Central memory CD8-positive, alpha-beta T cell (primary cell): Measurements from ENCODE around the gene SEZ6L.

Experiments used
- ATAC-seq: fragments of 150-1000 bp; cut with Tn5 transposase; replicated peaks from 2 replicates; pipeline ENCODE4 v1.10.0; 2022; ENCODE audit warnings: mild to moderate bottlenecking, moderate FRiP score, moderate number of reproducible peaks; ENCODE audit not compliant: poor library complexity, severe bottlenecking; ENCODE audit errors: extremely low read depth
- DNase-seq, 2 donors: peaks; one replicate each; pipeline ENCODE4 v3.0.0; 2021; ENCODE audit warnings: low spot score in 2 of 2
- H3K27ac Mint-ChIP-seq: one replicate; pipeline ENCODE4 v1.8.0; 2022; ENCODE audit warnings: low read depth, mild to moderate bottlenecking, moderate library complexity, mixed read lengths
- H3K27me3 Mint-ChIP-seq: one replicate; pipeline ENCODE4 v1.8.0; 2022; ENCODE audit warnings: mixed read lengths
- H3K36me3 Mint-ChIP-seq: one replicate; pipeline ENCODE4 v1.8.0; 2022; ENCODE audit warnings: mild to moderate bottlenecking, moderate library complexity, mixed read lengths; ENCODE audit not compliant: insufficient read depth
- H3K4me1 Mint-ChIP-seq: one replicate; pipeline ENCODE4 v1.8.0; 2022; ENCODE audit warnings: mixed read lengths
- H3K4me3 Mint-ChIP-seq: one replicate; pipeline ENCODE4 v1.8.0; 2022; ENCODE audit warnings: mild to moderate bottlenecking, moderate library complexity, mixed read lengths
- H3K9me3 Mint-ChIP-seq: one replicate; pipeline ENCODE4 v1.8.0; 2022; ENCODE audit warnings: mixed read lengths

The SEZ6L gene

DNA sequence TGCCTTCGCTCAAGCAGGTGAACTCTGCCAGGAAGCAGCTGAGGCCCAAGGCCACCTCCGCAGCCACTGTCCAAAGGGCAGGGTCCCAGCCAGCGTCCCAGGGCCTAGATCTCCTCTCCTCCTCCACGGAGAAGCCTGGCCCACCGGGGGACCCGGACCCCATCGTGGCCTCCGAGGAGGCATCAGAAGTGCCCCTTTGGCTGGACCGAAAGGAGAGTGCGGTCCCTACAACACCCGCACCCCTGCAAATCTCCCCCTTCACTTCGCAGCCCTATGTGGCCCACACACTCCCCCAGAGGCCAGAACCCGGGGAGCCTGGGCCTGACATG, 123.4 kb downstream of the SEZ6L start:
- peaks cover 2% of the 10 kb centered on the region for H3K36me3 Mint-ChIP-seq
- no peak overlapping the region for H3K4me3 Mint-ChIP-seq
- H3K27ac Mint-ChIP-seq: no peak overlapping the region
- no peak for DNase-seq
- H3K4me1 Mint-ChIP-seq: peaks cover 9% of the 10 kb centered on the region
- peaks cover 9% of the 10 kb centered on the region for H3K27me3 Mint-ChIP-seq
- H3K9me3 Mint-ChIP-seq: no peaks in the 10 kb centered on the region
- no peak for ATAC-seq

DNA sequence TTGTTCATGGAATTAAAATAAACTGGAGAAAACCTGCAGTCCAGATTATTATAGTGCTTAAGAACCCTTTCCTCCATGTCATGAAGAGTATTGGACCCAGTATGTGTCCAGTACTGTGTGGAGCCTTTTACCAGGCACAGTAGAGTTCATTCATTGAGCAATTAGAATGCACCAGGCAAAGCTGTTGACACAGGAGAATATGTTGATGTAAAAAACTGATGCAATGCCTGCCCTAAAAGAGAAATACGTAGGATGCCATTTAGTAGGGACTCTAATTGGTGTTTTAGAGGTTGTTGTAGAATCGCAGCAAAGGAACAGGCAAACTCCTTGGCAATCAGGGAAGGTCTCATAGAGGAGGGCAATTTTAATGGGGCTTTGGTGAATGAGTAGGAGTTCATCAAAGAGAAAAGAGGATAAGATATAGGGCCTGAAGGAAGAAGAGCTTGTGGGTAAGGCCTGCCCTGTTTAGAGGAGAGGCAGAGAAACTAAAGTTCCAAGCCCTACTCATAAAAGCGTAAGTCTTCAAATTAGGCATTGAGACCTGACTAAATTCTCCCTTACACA, 126.4 kb downstream of the SEZ6L start:
- Mint-ChIP-seq H3K36me3 (peaks cover 2% of the 10 kb centered on the region), H3K4me3 (no peak overlapping the region), H3K27ac (no peak overlapping the region), H3K9me3 (no peaks in the 10 kb centered on the region), H3K27me3 (no peaks in the 10 kb centered on the region), H3K4me1 (peaks cover 9% of the 10 kb centered on the region)
- ATAC-seq (no peak), DNase-seq (no peak)

DNA sequence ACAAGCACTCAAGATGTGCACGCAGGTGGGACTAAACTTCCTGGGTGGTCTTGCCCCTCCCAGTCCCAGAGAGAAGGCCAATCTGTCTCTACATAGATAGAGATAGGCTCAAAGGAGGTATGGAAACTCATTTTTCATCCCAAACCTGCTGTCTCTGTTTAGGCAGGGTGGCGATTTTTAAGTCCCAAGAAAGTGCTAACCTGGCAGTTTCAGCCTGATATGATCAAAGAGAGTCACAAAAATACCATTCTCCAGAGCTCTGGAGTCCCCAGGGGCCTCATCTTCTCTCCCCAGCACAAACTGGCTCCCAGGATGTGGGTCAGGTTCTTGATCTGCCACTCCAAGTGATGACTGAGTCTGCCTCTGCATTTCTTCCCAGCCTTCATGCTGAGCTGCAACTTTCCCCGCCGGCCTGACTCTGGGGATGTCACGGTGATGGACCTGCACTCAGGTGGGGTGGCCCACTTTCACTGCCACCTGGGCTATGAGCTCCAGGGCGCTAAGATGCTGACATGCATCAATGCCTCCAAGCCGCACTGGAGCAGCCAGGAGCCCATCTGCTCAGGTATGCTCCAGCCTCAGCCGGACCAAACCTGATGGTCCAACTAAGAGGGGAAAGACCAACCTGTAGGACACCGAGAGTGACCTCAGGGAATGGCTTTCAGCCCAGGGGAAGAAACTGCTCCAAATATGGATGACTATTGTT, 129.5 kb downstream of the SEZ6L start:
- DNase-seq (no peak), ATAC-seq (no peak)
- no peak overlapping the region for H3K4me3 Mint-ChIP-seq
- H3K36me3 Mint-ChIP-seq: peaks cover 2% of the 10 kb centered on the region
- no peaks in the 10 kb centered on the region for H3K9me3 Mint-ChIP-seq
- H3K27me3 Mint-ChIP-seq: peaks cover 23% of the 10 kb centered on the region
- no peak overlapping the region for H3K27ac Mint-ChIP-seq
- peaks cover 9% of the 10 kb centered on the region for H3K4me1 Mint-ChIP-seq

DNA sequence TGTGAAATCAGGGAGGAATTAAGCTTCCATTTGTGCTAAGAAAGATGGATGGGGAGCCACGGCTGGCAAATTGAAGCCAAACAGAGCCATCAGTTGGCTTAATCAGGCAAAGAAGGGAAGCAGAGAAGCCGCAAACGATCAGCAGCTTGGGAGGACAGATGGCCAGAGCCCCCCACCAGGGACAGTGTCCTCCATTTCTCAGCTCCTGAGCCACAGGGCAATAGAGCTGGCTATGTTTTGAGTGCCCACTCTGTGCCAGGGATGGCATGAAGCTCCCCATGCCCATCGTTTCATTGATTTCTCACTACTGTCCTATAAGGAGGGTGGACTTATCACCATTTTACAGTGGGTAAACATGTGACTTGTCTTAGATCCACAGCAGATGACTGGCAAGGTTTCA, 133.5 kb downstream of the SEZ6L start:
- Mint-ChIP-seq H3K27me3 (peaks cover 46% of the 10 kb centered on the region), H3K9me3 (no peaks in the 10 kb centered on the region), H3K27ac (no peak overlapping the region), H3K36me3 (no peaks in the 10 kb centered on the region), H3K4me3 (no peak overlapping the region), H3K4me1 (no peaks in the 10 kb centered on the region)
- no peak for ATAC-seq
- no peak for DNase-seq

- Mint-ChIP-seq H3K36me3 (no peaks in the 10 kb centered on the region), H3K27me3 (peaks cover 53% of the 10 kb centered on the region), H3K27ac (no peak overlapping the region), H3K4me1 (no peaks in the 10 kb centered on the region), H3K4me3 (no peak overlapping the region), H3K9me3 (no peaks in the 10 kb centered on the region)
- ATAC-seq (no peak), DNase-seq (no peak)
Observed at GRCh38 chr22:26303475-26303874, 134.2 kb downstream of the SEZ6L start.

DNA sequence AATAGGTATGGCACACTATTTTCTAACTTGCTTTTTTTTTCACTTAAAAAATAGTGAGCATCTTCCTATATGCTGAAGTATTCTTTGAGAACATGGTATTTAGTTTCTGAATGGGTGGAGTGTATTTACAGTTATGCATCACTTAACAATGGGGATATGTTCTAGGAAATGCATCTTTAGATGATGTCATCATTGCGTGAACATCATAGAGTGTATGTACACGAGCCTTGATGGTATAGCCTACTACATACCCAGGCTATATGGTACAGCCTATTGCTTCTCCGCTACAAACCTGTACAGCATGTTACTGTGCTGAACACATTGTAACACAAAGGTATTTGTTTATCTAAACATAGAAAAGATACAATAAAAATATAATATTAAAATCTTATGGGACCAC, 135.5 kb downstream of the SEZ6L start:
- Mint-ChIP-seq H3K27me3 (peaks cover 64% of the 10 kb centered on the region), H3K27ac (no peak overlapping the region), H3K4me3 (no peak overlapping the region), H3K4me1 (no peaks in the 10 kb centered on the region), H3K36me3 (no peaks in the 10 kb centered on the region), H3K9me3 (no peaks in the 10 kb centered on the region)
- no peak for ATAC-seq
- no peak for DNase-seq

DNA sequence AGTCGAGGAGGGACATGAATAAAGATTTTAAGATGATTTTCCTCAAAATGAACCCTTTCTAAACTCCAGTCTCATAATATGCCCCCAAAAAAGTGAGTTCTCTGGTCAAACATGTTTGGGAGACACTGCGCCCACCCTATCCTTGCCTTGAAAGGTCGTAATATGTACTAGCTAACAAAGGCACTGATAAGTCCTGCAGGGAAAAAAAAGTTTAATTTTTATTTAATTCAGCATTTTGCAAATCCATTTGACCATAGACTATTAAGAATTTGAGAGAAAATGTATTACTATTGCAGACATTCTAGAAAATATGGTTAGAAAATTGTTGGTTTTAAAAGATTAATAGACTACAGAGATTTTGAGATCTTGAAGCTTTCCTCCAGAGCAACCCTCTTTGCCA, 139.2 kb downstream of the SEZ6L start:
- Mint-ChIP-seq H3K9me3 (no peaks in the 10 kb centered on the region), H3K36me3 (peaks cover 1% of the 10 kb centered on the region), H3K4me1 (no peaks in the 10 kb centered on the region), H3K4me3 (no peak overlapping the region), H3K27ac (no peak overlapping the region), H3K27me3 (peaks cover 48% of the 10 kb centered on the region)
- DNase-seq (no peak), ATAC-seq (no peak)

GRCh38 chr22:26310616-26311015, 141.4 kb downstream of the SEZ6L start:
- H3K9me3 Mint-ChIP-seq: no peaks in the 10 kb centered on the region
- H3K27me3 Mint-ChIP-seq: peaks cover 51% of the 10 kb centered on the region
- H3K36me3 Mint-ChIP-seq: peaks cover 1% of the 10 kb centered on the region
- H3K27ac Mint-ChIP-seq: no peak overlapping the region
- H3K4me1 Mint-ChIP-seq: no peaks in the 10 kb centered on the region
- no peak for DNase-seq
- no peak overlapping the region for H3K4me3 Mint-ChIP-seq
- no peak for ATAC-seq

DNA sequence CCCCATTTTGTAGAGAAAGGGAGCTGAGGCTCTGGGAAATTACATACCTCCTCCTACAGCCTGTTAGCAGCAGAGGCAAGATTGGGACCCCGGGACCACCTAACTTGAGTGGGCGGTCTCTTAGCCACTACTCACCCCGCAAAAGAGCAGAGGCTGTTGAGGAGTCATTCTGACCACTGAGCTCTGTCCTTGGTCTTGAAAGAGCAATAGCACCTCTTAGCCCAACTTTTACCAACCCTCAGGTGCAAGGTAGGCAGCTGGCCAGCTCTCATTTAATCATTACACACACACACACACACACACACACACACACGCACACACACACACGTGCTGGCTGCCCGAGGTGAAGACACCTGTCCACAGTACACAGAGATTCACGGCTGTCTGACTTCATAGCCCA, 144.0 kb downstream of the SEZ6L start:
- Mint-ChIP-seq H3K4me3 (no peak overlapping the region), H3K9me3 (no peaks in the 10 kb centered on the region), H3K27me3 (peaks cover 46% of the 10 kb centered on the region), H3K36me3 (peaks cover 1% of the 10 kb centered on the region), H3K4me1 (no peaks in the 10 kb centered on the region), H3K27ac (no peak overlapping the region)
- ATAC-seq: no peak
- no peak for DNase-seq

- peaks cover 1% of the 10 kb centered on the region for H3K36me3 Mint-ChIP-seq
- no peak for DNase-seq
- ATAC-seq: no peak
- no peaks in the 10 kb centered on the region for H3K4me1 Mint-ChIP-seq
- peaks cover 45% of the 10 kb centered on the region for H3K27me3 Mint-ChIP-seq
- H3K9me3 Mint-ChIP-seq: no peaks in the 10 kb centered on the region
- H3K27ac Mint-ChIP-seq: no peak overlapping the region
- no peak overlapping the region for H3K4me3 Mint-ChIP-seq
Observed at GRCh38 chr22:26314171-26314570, 144.9 kb downstream of the SEZ6L start.

GRCh38 chr22:26314656-26315055, 145.4 kb downstream of the SEZ6L start:
- Mint-ChIP-seq H3K36me3 (peaks cover 1% of the 10 kb centered on the region), H3K4me3 (no peak overlapping the region), H3K27ac (no peak overlapping the region), H3K27me3 (peaks cover 45% of the 10 kb centered on the region), H3K4me1 (no peaks in the 10 kb centered on the region), H3K9me3 (no peaks in the 10 kb centered on the region)
- DNase-seq: no peak
- no peak for ATAC-seq

GRCh38 chr22:26316732-26317285, 147.5 kb downstream of the SEZ6L start:
- ATAC-seq: no peak
- Mint-ChIP-seq H3K9me3 (no peaks in the 10 kb centered on the region), H3K4me3 (no peak overlapping the region), H3K4me1 (no peaks in the 10 kb centered on the region), H3K27me3 (peaks cover 50% of the 10 kb centered on the region), H3K27ac (no peak overlapping the region), H3K36me3 (peaks cover 1% of the 10 kb centered on the region)
- DNase-seq: no peak

- DNase-seq (no peak), ATAC-seq (no peak)
- Mint-ChIP-seq H3K4me3 (no peak overlapping the region), H3K27ac (no peak overlapping the region), H3K36me3 (no peaks in the 10 kb centered on the region), H3K27me3 (peaks cover 67% of the 10 kb centered on the region), H3K9me3 (no peaks in the 10 kb centered on the region), H3K4me1 (no peaks in the 10 kb centered on the region)
Observed at GRCh38 chr22:26318975-26319374, 149.7 kb downstream of the SEZ6L start.
